A549 (cell line): ENCODE measurements around the gene MFF. TPM values are rescaled to one million over a fixed set of nuclear protein-coding genes. Genes with fewer than 3 reads are reported as not detected.

Experiments used
- ATAC-seq, 2 experiments: fragments of 200-7000 bp in 1 of 2; fragments of >200 bp in 1 of 2; cut with Nextera tagmentation in 1 of 2; cut with Tn5 transposase in 1 of 2; 3 replicates each; pipeline versions ENCODE4 v1.8.0 to v1.9.1; 2018 to 2020; ENCODE audit warnings: mild to moderate bottlenecking in 1 of 2, moderate library complexity in 1 of 2
- CTCF ChIA-PET: fragments of 300-600 bp; sonication (Branson Sonifier 250); formaldehyde crosslinking; extraction: SDS; loops from one replicate; lab custom pipeline; 2021; ENCODE audit warnings: antibody characterized with exemption, inconsistent platforms; lab: Yijun Ruan, JAX
- POLR2A ChIA-PET: fragments of 350-600 bp; formaldehyde crosslinking; extraction: SDS; loops from one replicate; lab custom pipeline; 2021; ENCODE audit warnings: antibody characterized with exemption, inconsistent platforms; lab: Yijun Ruan, JAX
- DNase-seq, 2 experiments: peaks; one replicate each; pipeline versions ENCODE4 v3.0.0 to v3.0.0-alpha.2; 2011 to 2016; ENCODE audit warnings: low read depth in 1 of 2, low spot score in 1 of 2
- FAIRE-seq: peaks from 2 replicates; lab custom pipeline; 2011; peaks lifted over from hg19 to GRCh38; lab: Jason Lieb, UNC
- H3K27ac ChIP-seq, 2 experiments: fragments of >200 bp; sonication (Bioruptor Twin); formaldehyde crosslinking; 3 replicates each; pipeline ENCODE4 v1.5.1; 2016 to 2017
- H3K4me1 ChIP-seq: fragments of >200 bp; sonication (Bioruptor Twin); formaldehyde crosslinking; 3 replicates; pipeline ENCODE4 v1.6.1; 2016
- H3K4me2 ChIP-seq: fragments of >200 bp; sonication (Bioruptor Twin); formaldehyde crosslinking; 3 replicates; pipeline ENCODE4 v1.6.1; 2016
- H3K4me3 ChIP-seq: fragments of >200 bp; sonication (Bioruptor Twin); formaldehyde crosslinking; 3 replicates; pipeline ENCODE4 v1.5.1; 2016
- H3K9me3 ChIP-seq: fragments of >200 bp; sonication (Bioruptor Twin); formaldehyde crosslinking; 3 replicates; pipeline ENCODE4 v1.6.1; 2016
- CBX8 ChIP-seq: fragments of 200-600 bp; sonication (generic); IDR thresholded peaks from 2 replicates; pipeline ENCODE4 v1.6.1; 2016
- CEBPB ChIP-seq, 2 experiments: fragments of >200 bp in 1 of 2; sonication (Bioruptor Twin) in 1 of 2; formaldehyde crosslinking in 1 of 2; IDR thresholded peaks; 2 replicates each; pipeline ENCODE4 v1.6.1; 2012 to 2016
- CHD4 ChIP-seq: fragments of 200-600 bp; sonication (generic); IDR thresholded peaks from 2 replicates; pipeline ENCODE4 v1.6.1; 2016; ENCODE audit warnings: antibody characterized with exemption, mild to moderate bottlenecking, borderline replicate concordance
- ELK1 ChIP-seq: fragments of 150-350 bp; IDR thresholded peaks from 2 replicates; pipeline ENCODE4 v1.6.1; 2014; ENCODE audit warnings: low read depth, mild to moderate bottlenecking, low read length
- EP300 ChIP-seq, 2 experiments: fragments of >200 bp; sonication (Bioruptor Twin); formaldehyde crosslinking; IDR thresholded peaks; 2 replicates in 1 of 2; 3 replicates in 1 of 2; pipeline ENCODE4 v1.6.1; 2016 to 2017
- ESRRA ChIP-seq: fragments of 150-350 bp; IDR thresholded peaks from 2 replicates; pipeline ENCODE4 v1.6.1; 2014; ENCODE audit warnings: mild to moderate bottlenecking, low read length, borderline replicate concordance
- HOXA7 ChIP-seq: fragments of 250-450 bp; sonication (Bioruptor Pico); IDR thresholded peaks from 2 replicates; pipeline ENCODE4 v1.5.0; 2020; ENCODE audit warnings: mild to moderate bottlenecking, moderate library complexity
- JUN ChIP-seq, 2 experiments: fragments of >200 bp; sonication (Bioruptor Twin); formaldehyde crosslinking; IDR thresholded peaks; 2 replicates in 1 of 2; 3 replicates in 1 of 2; pipeline ENCODE4 v1.6.1; 2016 to 2017
- KDM1A ChIP-seq: fragments of 200-600 bp; sonication (generic); IDR thresholded peaks from 2 replicates; pipeline ENCODE4 v1.6.1; 2016; ENCODE audit warnings: low read depth, mild to moderate bottlenecking
- KDM5A ChIP-seq: fragments of 200-600 bp; sonication (generic); IDR thresholded peaks from 2 replicates; pipeline ENCODE4 v1.6.1; 2016; ENCODE audit warnings: antibody characterized with exemption, mild to moderate bottlenecking
- MAZ ChIP-seq: fragments of 150-350 bp; IDR thresholded peaks from 2 replicates; pipeline ENCODE4 v1.6.1; 2014; ENCODE audit warnings: antibody characterized with exemption, low read depth, low read length, borderline replicate concordance
- MYC ChIP-seq: IDR thresholded peaks from 2 replicates; pipeline ENCODE4 v1.6.1; 2012; ENCODE audit warnings: mild to moderate bottlenecking, inconsistent platforms, low read length, improper control_type of control experiment, borderline replicate concordance
- NFE2L2 ChIP-seq: fragments of 150-350 bp; conservative IDR thresholded peaks from 2 replicates; pipeline ENCODE4 v1.6.1; 2014; ENCODE audit warnings: low read length
- NPAS2 ChIP-seq: fragments of 250-450 bp; sonication (Bioruptor Pico); IDR thresholded peaks from 2 replicates; pipeline ENCODE4 v1.8.0; 2022; ENCODE audit warnings: mild to moderate bottlenecking, moderate library complexity, borderline replicate concordance
- NR3C1 ChIP-seq: fragments of >200 bp; sonication (Bioruptor Twin); formaldehyde crosslinking; IDR thresholded peaks from 3 replicates; pipeline ENCODE4 v1.6.1; 2017
- POLR2AphosphoS2 ChIP-seq: conservative IDR thresholded peaks from 2 replicates; pipeline ENCODE4 v1.6.1; 2012; ENCODE audit warnings: low read length, improper control_type of control experiment, inconsistent platforms
- RAD21 ChIP-seq, 2 experiments: fragments of >200 bp in 1 of 2; sonication (Bioruptor Twin) in 1 of 2; formaldehyde crosslinking in 1 of 2; IDR thresholded peaks in 1 of 2; conservative IDR thresholded peaks in 1 of 2; 2 replicates in 1 of 2; 3 replicates in 1 of 2; pipeline ENCODE4 v1.6.1; 2012 to 2018; ENCODE audit warnings: inconsistent platforms in 1 of 2
- SMC3 ChIP-seq: fragments of >200 bp; sonication (Bioruptor Twin); formaldehyde crosslinking; IDR thresholded peaks from 3 replicates; pipeline ENCODE4 v1.6.1; 2018; ENCODE audit warnings: inconsistent platforms
- SREBF2 ChIP-seq: fragments of 450-650 bp; IDR thresholded peaks from 2 replicates; pipeline ENCODE4 v1.6.1; 2014; ENCODE audit warnings: mild to moderate bottlenecking, moderate library complexity
- TP53 ChIP-seq: fragments of 250-450 bp; sonication (Bioruptor Pico); IDR thresholded peaks from 2 replicates; pipeline ENCODE4 v1.5.0; 2021; ENCODE audit warnings: mild to moderate bottlenecking, moderate library complexity
- ZFP36 ChIP-seq: fragments of 450-650 bp; IDR thresholded peaks from 2 replicates; pipeline ENCODE4 v1.6.1; 2014; ENCODE audit warnings: borderline replicate concordance; ENCODE audit not compliant: partially characterized antibody
- ZSCAN20 ChIP-seq: fragments of 250-450 bp; sonication (Bioruptor Pico); IDR thresholded peaks from 2 replicates; pipeline ENCODE4 v1.8.0; 2022; ENCODE audit warnings: mild to moderate bottlenecking, moderate library complexity
- WGBS: methylation state at CpG from one replicate; pipeline ENCODE4 v1.1.6; 2017; ENCODE audit errors: missing lambda C conversion rate; 5-methylcytosine and 5-hydroxymethylcytosine counted together
- polyA plus RNA-seq, 4 experiments: library from polyadenylated mRNA; depleted of rRNA in 3 of 4; stranded (reverse); fragments of >200 nt; fragmentation: RNase III in 1 of 4; extraction: RNeasy Plus Mini Kit Qiagen cat#74134 plus additional on column Dnase treatment in 1 of 4; gene quantifications; 2 replicates in 3 of 4; 3 replicates in 1 of 4; pipeline ENCODE4 v1.2.3, GENCODE V29; 2011 to 2017
- TF ChIP-seq, protein P1 (sequence below): fragments of 450-650 bp; IDR thresholded peaks from 2 replicates; pipeline ENCODE4 v1.6.1; 2014; ENCODE audit warnings: antibody characterized with exemption

Gene MFF
- polyA plus RNA-seq, 2 of the 4 experiments (the other 2 are of a cell fraction), result 135 to 252 TPM

- no peak overlapping the region for H3K27ac ChIP-seq
- no peak for TF ChIP-seq CEBPB (IDR thresholded peaks at IDR 0.05)
- TF ChIP-seq CHD4, result no peak
- TF ChIP-seq ELK1, result no peak
- TF ChIP-seq RAD21 (conservative IDR thresholded peaks at IDR 0.05 in 1 of 2, IDR thresholded peaks at IDR 0.05 in 1 of 2), result no peak
- TF ChIP-seq CBX8, result no peak
- no peak for TF ChIP-seq NPAS2 (CRISPR knock-in tag)
- no peak for TF ChIP-seq POLR2AphosphoS2
- no peak for TF ChIP-seq TP53 (CRISPR knock-in tag)
- no peak for TF ChIP-seq ESRRA
- no peak for TF ChIP-seq HOXA7 (CRISPR knock-in tag)
- TF ChIP-seq KDM5A, result no peak
- TF ChIP-seq ZSCAN20 (CRISPR knock-in tag), result no peak
- TF ChIP-seq SREBF2, result no peak
- TF ChIP-seq, protein P1, sequence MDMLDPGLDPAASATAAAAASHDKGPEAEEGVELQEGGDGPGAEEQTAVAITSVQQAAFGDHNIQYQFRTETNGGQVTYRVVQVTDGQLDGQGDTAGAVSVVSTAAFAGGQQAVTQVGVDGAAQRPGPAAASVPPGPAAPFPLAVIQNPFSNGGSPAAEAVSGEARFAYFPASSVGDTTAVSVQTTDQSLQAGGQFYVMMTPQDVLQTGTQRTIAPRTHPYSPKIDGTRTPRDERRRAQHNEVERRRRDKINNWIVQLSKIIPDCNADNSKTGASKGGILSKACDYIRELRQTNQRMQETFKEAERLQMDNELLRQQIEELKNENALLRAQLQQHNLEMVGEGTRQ, result no peak
- TF ChIP-seq MYC, result no peak
- no peak for FAIRE-seq
- H3K9me3 ChIP-seq, result peaks cover 3% of the 10 kb centered on the region; the same call in 1 of the 3 replicates
- H3K4me2 ChIP-seq, result no peak overlapping the region
- ChIA-PET POLR2A (no interaction called here), CTCF (interaction anchor here (0.6 kb wide), 1 partner anchor 79 kb away, joined by 4 read pairs; no protein-coding TSS in a partner anchor)
- WGBS, result 93% methylated on average over 5 of the region's 5 CpGs
- ATAC-seq, result no peak
- H3K4me3 ChIP-seq, result no peak overlapping the region
- peaks cover 12% of the 10 kb centered on the region for H3K4me1 ChIP-seq
- no peak for DNase-seq
Measured at GRCh38 chr2:227322530-227323205, 2.4 kb upstream of the MFF start.

- WGBS, result 92% methylated on average over 4 of the region's 4 CpGs
- H3K4me2 ChIP-seq, result peak overlapping the region; percentile 75
- FAIRE-seq (no peak), ATAC-seq (no peak), DNase-seq (no peak)
- ChIA-PET CTCF (interaction anchor here (1.7 kb wide), 1 partner anchor 443 kb away, joined by 5 read pairs; no protein-coding TSS in a partner anchor), POLR2A (no interaction called here)
- TF ChIP-seq SMC3 (no peak), POLR2AphosphoS2 (no peak), ZFP36 (no peak)
- H3K27ac ChIP-seq, result peak overlapping the region in 1 of 2 experiments; percentile 97; a peak in 3 of 6 replicates
- peaks cover 3% of the 10 kb centered on the region; the same call in 1 of the 3 replicates for H3K9me3 ChIP-seq
- H3K4me3 ChIP-seq, result no peak overlapping the region; the same call in 2 of the 3 replicates
- H3K4me1 ChIP-seq, result peaks cover 23% of the 10 kb centered on the region
Measured at GRCh38 chr2:227323818-227324217, 1.2 kb upstream of the MFF start.

DNA sequence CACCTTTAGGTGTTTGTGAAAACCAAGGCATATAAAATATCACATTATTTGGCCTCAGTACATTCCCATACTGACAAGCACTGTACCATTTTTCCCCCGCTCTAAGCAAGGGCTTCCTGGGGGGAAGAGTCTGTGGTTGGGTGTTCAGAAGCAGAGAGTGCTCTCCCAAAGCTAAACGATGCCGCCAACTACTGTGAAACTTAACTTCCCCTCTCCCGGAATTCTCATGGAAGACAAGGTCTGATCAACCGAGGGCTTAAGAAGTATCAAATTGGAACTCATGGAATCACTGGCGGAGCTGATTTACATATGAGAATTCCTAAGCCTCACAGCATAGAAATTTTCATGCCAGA lies 433 bp upstream of the MFF start:
- Histone ChIP-seq H3K9me3 (peaks cover 3% of the 10 kb centered on the region; the same call in 1 of the 3 replicates), H3K4me3 (peak overlapping the region; percentile 86), H3K27ac (peak overlapping the region; percentile 94 to 97), H3K4me2 (peak overlapping the region; percentile 75), H3K4me1 (peaks cover 31% of the 10 kb centered on the region)
- ChIA-PET POLR2A (no interaction called here), CTCF (interaction anchor here (0.6 to 1.7 kb wide), 3 partner anchors 16 to 442 kb away, joined by 3 to 5 read pairs (median 4); no protein-coding TSS in a partner anchor)
- ATAC-seq, result peak; percentile 45 to 48; a peak in 5 of 6 replicates
- TF ChIP-seq JUN (IDR thresholded peaks at IDR 0.05) (no peak), RAD21 (conservative IDR thresholded peaks at IDR 0.05 in 1 of 2, IDR thresholded peaks at IDR 0.05 in 1 of 2) (no peak), NR3C1 (no peak), MAZ (no peak), EP300 (IDR thresholded peaks at IDR 0.05) (no peak), KDM1A (no peak), NFE2L2 (no peak), MYC (no peak), HOXA7 (CRISPR knock-in tag) (no peak)
- WGBS, result 5% methylated on average over 6 of the region's 6 CpGs
- FAIRE-seq, result no peak
- peak in 1 of 2 experiments; percentile 31 for DNase-seq
